Muscle of leg (tissue), 11 donors: ENCODE data around the gene OR4C45. TPM values are rescaled to one million over a fixed set of nuclear protein-coding genes. Genes with fewer than 3 reads are reported as not detected.
"Not testable (repeated sequence)": the region's sequence is repeated elsewhere in the genome, so short reads cannot be mapped to it uniquely, and the experiment has no call there.

Experiments used
- DNase-seq: peaks from one replicate; pipeline ENCODE4 v3.0.0; 2013
- H3K27ac ChIP-seq: one replicate; pipeline ENCODE4 v1.5.1; 2013; ENCODE audit warnings: mild to moderate bottlenecking, low read length, control low read depth
- H3K27me3 ChIP-seq: one replicate; pipeline ENCODE4 v1.6.1; 2013; ENCODE audit warnings: low read length; ENCODE audit not compliant: control insufficient read depth, insufficient read depth
- H3K36me3 ChIP-seq: one replicate; pipeline ENCODE4 v1.6.1; 2013; ENCODE audit warnings: low read length; ENCODE audit not compliant: control insufficient read depth, insufficient read depth
- H3K4me1 ChIP-seq: one replicate; pipeline ENCODE4 v1.6.1; 2013; ENCODE audit warnings: low read length; ENCODE audit not compliant: control insufficient read depth, insufficient read depth
- H3K4me3 ChIP-seq: one replicate; pipeline ENCODE4 v1.5.1; 2013; ENCODE audit warnings: low read length, control low read depth
- H3K9me3 ChIP-seq: replicated peaks from 2 replicates; pipeline ENCODE4 v1.6.1; 2013; ENCODE audit warnings: low read depth, low read length; ENCODE audit not compliant: control insufficient read depth
- WGBS: methylation state at CpG from one replicate; pipeline ENCODE4 v1.1.5; 2013; ENCODE audit warnings: missing lambda C conversion rate; ENCODE audit not compliant: insufficient coverage; 5-methylcytosine and 5-hydroxymethylcytosine counted together
- polyA plus RNA-seq, 8 donors: library from polyadenylated mRNA; unstranded; fragments of 120-200 nt; gene quantifications; one replicate each; pipeline versions ENCODE4 v1.2.1 to v1.2.3, GENCODE V29; 2013; ENCODE audit warnings: inconsistent platforms in 1 of 8, low replicate concordance in 1 of 8; ENCODE audit not compliant: insufficient read length in 8 of 8, insufficient read depth in 1 of 8
- total RNA-seq: library from RNA; stranded (reverse); fragments of 120-200 nt; gene quantifications from one replicate; pipeline ENCODE4 v1.2.4, GENCODE V29; 2013

OR4C45 gene
- total and polyA plus RNA-seq, 9 donors, result not detected

- no peaks in the 10 kb centered on the region for H3K4me1 ChIP-seq
- no peak overlapping the region for H3K27ac ChIP-seq
- WGBS, result 85% methylated on average over 10 of the region's 10 CpGs
- H3K36me3 ChIP-seq, result no peaks in the 10 kb centered on the region
- H3K4me3 ChIP-seq, result no peak overlapping the region
- DNase-seq, result no peak
- peaks cover 86% of the 10 kb centered on the region for H3K9me3 ChIP-seq
- H3K27me3 ChIP-seq, result no peaks in the 10 kb centered on the region
Observed at GRCh38 chr11:50073113-50074105, 40.7 kb downstream of the OR4C45 start.

DNA sequence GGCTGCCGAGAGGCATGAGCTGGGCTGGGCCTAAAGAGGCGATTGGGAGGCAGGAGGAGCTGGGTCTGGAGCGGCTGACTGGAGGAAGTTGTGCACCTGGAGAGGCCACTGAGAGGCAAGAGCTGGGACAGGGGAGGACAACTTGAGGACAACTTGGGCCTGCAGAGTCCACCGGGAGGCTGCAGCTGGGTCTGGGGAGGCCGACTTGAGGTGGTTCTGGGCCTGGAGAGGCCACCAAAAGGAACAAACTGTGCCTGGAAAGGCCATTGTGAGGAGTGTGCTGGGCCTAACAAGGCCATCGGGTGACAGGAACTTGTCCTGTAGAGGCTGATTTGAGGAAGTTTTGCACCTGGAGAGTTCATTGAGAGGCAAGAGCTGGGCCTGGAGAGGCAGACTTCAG lies 41.5 kb downstream of the OR4C45 start:
- peaks cover 84% of the 10 kb centered on the region for H3K9me3 ChIP-seq
- 80% methylated on average over 6 of the region's 6 CpGs for WGBS

GRCh38 chr11:50075856-50076255 lies 43.2 kb downstream of the OR4C45 start:
- Histone ChIP-seq H3K4me1 (no peaks in the 10 kb centered on the region), H3K4me3 (no peak overlapping the region), H3K36me3 (no peaks in the 10 kb centered on the region), H3K27ac (no peak overlapping the region), H3K27me3 (no peaks in the 10 kb centered on the region), H3K9me3 (peaks cover 75% of the 10 kb centered on the region)
- DNase-seq, result no peak
- 75% methylated on average over 4 of the region's 4 CpGs for WGBS

More for the DNA sequence above, 41.5 kb downstream of the OR4C45 start:
- Histone ChIP-seq H3K27me3 (no peaks in the 10 kb centered on the region), H3K4me1 (no peaks in the 10 kb centered on the region), H3K4me3 (no peak overlapping the region), H3K27ac (no peak overlapping the region), H3K36me3 (no peaks in the 10 kb centered on the region)
- no peak for DNase-seq

GRCh38 chr11:50077526-50077925 lies 44.9 kb downstream of the OR4C45 start:
- Histone ChIP-seq H3K27ac (no peak overlapping the region), H3K36me3 (no peaks in the 10 kb centered on the region), H3K4me3 (no peak overlapping the region), H3K4me1 (no peaks in the 10 kb centered on the region), H3K9me3 (peaks cover 59% of the 10 kb centered on the region), H3K27me3 (no peaks in the 10 kb centered on the region)
- 76% methylated on average over 5 of the region's 5 CpGs for WGBS
- no peak for DNase-seq

GRCh38 chr11:50078001-50078400 lies 45.3 kb downstream of the OR4C45 start:
- Histone ChIP-seq H3K4me3 (no peak overlapping the region), H3K27ac (no peak overlapping the region), H3K4me1 (no peaks in the 10 kb centered on the region), H3K27me3 (no peaks in the 10 kb centered on the region), H3K36me3 (no peaks in the 10 kb centered on the region), H3K9me3 (peaks cover 56% of the 10 kb centered on the region)
- 94% methylated on average over 1 of the region's 1 CpG for WGBS
- no peak for DNase-seq

- not testable (repeated sequence) for H3K4me3 ChIP-seq, H3K4me1 ChIP-seq, DNase-seq, H3K27ac ChIP-seq, H3K36me3 ChIP-seq, H3K27me3 ChIP-seq
- H3K9me3 ChIP-seq, result peaks cover 50% of the 10 kb centered on the region
Observed at GRCh38 chr11:50078946-50079345, 46.3 kb downstream of the OR4C45 start.

GRCh38 chr11:50080256-50080655 lies 47.6 kb downstream of the OR4C45 start:
- Histone ChIP-seq H3K4me1 (no peaks in the 10 kb centered on the region), H3K36me3 (no peaks in the 10 kb centered on the region), H3K27ac (no peak overlapping the region), H3K27me3 (no peaks in the 10 kb centered on the region), H3K4me3 (no peak overlapping the region), H3K9me3 (peaks cover 37% of the 10 kb centered on the region)
- DNase-seq, result no peak

Other genes with a start within 250 kb of the OR4C45 start
- not detected for gene OR4C13, start 80.5 kb upstream of the OR4C45 start, total RNA-seq
- not detected for gene OR4C13, start 80.5 kb upstream of the OR4C45 start, polyA plus RNA-seq
- gene OR4C12, start 50.3 kb upstream of the OR4C45 start, total RNA-seq, result not detected
- not detected for gene OR4C12, start 50.3 kb upstream of the OR4C45 start, polyA plus RNA-seq